ENCODE results near the gene HSF5. TPM values are rescaled to one million over a fixed set of nuclear protein-coding genes. Genes with fewer than 3 reads are reported as not detected.

Gene HSF5
- total and polyA plus RNA-seq, 2 of the 13 experiments (the other 11 are each of a cell fraction or from before 2014, with no cell fraction given), result not detected

DNA sequence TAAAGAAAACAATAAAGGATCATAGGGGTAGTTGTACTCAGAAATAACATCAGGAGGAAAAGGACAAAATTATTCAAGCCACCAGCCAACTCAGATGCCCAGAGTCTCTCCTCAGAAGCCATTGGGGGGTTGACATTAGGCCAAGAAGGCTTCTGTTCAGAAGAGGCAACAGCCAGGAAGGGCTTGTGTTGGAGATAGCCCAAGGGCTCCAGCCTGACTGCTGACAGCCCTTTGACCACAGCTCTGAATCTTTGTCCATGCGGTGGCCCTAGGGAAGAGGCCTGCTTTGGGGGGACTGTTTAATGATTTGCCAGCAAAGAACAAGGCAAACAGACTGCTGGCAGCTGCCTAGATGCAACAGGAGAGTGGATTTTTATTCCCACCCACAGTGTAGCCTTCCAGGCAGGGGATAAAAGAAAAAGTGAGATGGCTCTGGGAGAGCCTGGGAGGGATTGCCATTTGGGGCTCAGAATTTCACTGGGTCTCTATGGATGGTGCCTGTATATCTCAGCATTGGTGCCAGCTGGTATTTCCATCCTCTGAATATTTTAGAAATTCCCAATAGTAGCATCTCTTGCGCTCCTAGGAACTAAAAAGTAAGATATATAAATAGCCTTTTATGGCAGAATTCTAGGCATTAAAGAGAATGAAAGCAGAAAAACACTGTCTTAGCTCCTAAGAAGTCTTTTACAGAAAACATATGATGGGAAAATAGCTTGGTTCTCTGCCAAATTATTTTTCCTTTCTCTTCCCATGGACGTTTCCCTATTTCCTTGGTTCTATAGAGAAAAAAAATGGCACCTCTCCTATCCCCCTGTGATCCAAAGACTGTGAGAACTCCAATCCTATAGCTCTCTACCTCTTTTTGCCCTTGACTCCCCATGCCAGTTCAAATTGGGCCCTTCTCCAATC lies 106.8 kb downstream of the HSF5 start (continued):
- TF ChIP-seq, protein P1, sequence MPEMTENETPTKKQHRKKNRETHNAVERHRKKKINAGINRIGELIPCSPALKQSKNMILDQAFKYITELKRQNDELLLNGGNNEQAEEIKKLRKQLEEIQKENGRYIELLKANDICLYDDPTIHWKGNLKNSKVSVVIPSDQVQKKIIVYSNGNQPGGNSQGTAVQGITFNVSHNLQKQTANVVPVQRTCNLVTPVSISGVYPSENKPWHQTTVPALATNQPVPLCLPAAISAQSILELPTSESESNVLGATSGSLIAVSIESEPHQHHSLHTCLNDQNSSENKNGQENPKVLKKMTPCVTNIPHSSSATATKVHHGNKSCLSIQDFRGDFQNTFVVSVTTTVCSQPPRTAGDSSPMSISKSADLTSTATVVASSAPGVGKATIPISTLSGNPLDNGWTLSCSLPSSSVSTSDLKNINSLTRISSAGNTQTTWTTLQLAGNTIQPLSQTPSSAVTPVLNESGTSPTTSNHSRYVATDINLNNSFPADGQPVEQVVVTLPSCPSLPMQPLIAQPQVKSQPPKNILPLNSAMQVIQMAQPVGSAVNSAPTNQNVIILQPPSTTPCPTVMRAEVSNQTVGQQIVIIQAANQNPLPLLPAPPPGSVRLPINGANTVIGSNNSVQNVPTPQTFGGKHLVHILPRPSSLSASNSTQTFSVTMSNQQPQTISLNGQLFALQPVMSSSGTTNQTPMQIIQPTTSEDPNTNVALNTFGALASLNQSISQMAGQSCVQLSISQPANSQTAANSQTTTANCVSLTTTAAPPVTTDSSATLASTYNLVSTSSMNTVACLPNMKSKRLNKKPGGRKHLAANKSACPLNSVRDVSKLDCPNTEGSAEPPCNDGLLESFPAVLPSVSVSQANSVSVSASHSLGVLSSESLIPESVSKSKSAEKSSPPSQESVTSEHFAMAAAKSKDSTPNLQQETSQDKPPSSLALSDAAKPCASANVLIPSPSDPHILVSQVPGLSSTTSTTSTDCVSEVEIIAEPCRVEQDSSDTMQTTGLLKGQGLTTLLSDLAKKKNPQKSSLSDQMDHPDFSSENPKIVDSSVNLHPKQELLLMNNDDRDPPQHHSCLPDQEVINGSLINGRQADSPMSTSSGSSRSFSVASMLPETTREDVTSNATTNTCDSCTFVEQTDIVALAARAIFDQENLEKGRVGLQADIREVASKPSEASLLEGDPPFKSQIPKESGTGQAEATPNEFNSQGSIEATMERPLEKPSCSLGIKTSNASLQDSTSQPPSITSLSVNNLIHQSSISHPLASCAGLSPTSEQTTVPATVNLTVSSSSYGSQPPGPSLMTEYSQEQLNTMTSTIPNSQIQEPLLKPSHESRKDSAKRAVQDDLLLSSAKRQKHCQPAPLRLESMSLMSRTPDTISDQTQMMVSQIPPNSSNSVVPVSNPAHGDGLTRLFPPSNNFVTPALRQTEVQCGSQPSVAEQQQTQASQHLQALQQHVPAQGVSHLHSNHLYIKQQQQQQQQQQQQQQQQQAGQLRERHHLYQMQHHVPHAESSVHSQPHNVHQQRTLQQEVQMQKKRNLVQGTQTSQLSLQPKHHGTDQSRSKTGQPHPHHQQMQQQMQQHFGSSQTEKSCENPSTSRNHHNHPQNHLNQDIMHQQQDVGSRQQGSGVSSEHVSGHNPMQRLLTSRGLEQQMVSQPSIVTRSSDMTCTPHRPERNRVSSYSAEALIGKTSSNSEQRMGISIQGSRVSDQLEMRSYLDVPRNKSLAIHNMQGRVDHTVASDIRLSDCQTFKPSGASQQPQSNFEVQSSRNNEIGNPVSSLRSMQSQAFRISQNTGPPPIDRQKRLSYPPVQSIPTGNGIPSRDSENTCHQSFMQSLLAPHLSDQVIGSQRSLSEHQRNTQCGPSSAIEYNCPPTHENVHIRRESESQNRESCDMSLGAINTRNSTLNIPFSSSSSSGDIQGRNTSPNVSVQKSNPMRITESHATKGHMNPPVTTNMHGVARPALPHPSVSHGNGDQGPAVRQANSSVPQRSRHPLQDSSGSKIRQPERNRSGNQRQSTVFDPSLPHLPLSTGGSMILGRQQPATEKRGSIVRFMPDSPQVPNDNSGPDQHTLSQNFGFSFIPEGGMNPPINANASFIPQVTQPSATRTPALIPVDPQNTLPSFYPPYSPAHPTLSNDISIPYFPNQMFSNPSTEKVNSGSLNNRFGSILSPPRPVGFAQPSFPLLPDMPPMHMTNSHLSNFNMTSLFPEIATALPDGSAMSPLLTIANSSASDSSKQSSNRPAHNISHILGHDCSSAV (CRISPR knock-in tag; IDR thresholded peaks at IDR 0.05; ENCODE audit: borderline replicate concordance), result no peak
- TF ChIP-seq AGO2 (optimal IDR thresholded peaks at IDR 0.05; ENCODE audit: low read depth, low read length) (peak; percentile 62), ELF3 (CRISPR knock-in tag; IDR thresholded peaks at IDR 0.05) (peak; percentile 94), KLF15 (CRISPR knock-in tag; IDR thresholded peaks at IDR 0.05; ENCODE audit: borderline replicate concordance) (no peak), TCF12 (IDR thresholded peaks at IDR 0.05) (no peak), TCF12 (CRISPR knock-in tag; IDR thresholded peaks at IDR 0.05) (peak; percentile 71; the same call in 1 of the 2 replicates), ZNF234 (CRISPR knock-in tag; conservative IDR thresholded peaks at IDR 0.05) (no peak), NKX3-1 (CRISPR knock-in tag; IDR thresholded peaks at IDR 0.05) (0 out of 2 replicates have a peak, but pooled peaks have one; percentile 21), ZZZ3 (CRISPR knock-in tag; IDR thresholded peaks at IDR 0.05; ENCODE audit: borderline replicate concordance) (no peak), NCOA1 (CRISPR knock-in tag; IDR thresholded peaks at IDR 0.05) (no peak), ARNT2 (CRISPR knock-in tag; IDR thresholded peaks at IDR 0.05; ENCODE audit: low read depth) (peak; percentile 63; the same call in 1 of the 2 replicates), NONO (IDR thresholded peaks at IDR 0.05) (no peak), NONO (CRISPR knock-in tag; conservative IDR thresholded peaks at IDR 0.05) (no peak; the same call in 1 of the 2 replicates), FOXC1 (CRISPR knock-in tag; IDR thresholded peaks at IDR 0.05; ENCODE audit: borderline replicate concordance) (no peak), ZSCAN21 (CRISPR knock-in tag; IDR thresholded peaks at IDR 0.05; ENCODE audit: borderline replicate concordance) (peak; percentile 90)
- TF ChIP-seq, protein P2, sequence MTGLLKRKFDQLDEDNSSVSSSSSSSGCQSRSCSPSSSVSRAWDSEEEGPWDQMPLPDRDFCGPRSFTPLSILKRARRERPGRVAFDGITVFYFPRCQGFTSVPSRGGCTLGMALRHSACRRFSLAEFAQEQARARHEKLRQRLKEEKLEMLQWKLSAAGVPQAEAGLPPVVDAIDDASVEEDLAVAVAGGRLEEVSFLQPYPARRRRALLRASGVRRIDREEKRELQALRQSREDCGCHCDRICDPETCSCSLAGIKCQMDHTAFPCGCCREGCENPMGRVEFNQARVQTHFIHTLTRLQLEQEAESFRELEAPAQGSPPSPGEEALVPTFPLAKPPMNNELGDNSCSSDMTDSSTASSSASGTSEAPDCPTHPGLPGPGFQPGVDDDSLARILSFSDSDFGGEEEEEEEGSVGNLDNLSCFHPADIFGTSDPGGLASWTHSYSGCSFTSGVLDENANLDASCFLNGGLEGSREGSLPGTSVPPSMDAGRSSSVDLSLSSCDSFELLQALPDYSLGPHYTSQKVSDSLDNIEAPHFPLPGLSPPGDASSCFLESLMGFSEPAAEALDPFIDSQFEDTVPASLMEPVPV (CRISPR knock-in tag; IDR thresholded peaks at IDR 0.05), result no peak
- TF ChIP-seq, protein P3, sequence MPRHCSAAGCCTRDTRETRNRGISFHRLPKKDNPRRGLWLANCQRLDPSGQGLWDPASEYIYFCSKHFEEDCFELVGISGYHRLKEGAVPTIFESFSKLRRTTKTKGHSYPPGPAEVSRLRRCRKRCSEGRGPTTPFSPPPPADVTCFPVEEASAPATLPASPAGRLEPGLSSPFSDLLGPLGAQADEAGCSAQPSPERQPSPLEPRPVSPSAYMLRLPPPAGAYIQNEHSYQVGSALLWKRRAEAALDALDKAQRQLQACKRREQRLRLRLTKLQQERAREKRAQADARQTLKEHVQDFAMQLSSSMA (CRISPR knock-in tag; IDR thresholded peaks at IDR 0.05), result no peak
- TF ChIP-seq, protein P4, sequence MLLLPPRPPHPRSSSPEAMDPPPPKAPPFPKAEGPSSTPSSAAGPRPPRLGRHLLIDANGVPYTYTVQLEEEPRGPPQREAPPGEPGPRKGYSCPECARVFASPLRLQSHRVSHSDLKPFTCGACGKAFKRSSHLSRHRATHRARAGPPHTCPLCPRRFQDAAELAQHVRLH (CRISPR knock-in tag; IDR thresholded peaks at IDR 0.05; ENCODE audit: borderline replicate concordance, low read depth), result no peak; the same call in 1 of the 2 replicates

All from HepG2 (cell line).